A204.1 (cell line): Measurements from ENCODE around the gene DCDC2.
"Not testable (repeated sequence)": the region's sequence is repeated elsewhere in the genome, so short reads cannot be mapped to it uniquely, and the experiment has no call there.

Source experiments
- FAIRE-seq: peaks from 2 replicates; lab custom pipeline; 2012; peaks lifted over from hg19 to GRCh38; lab: Jason Lieb, UNC

Gene DCDC2

DNA sequence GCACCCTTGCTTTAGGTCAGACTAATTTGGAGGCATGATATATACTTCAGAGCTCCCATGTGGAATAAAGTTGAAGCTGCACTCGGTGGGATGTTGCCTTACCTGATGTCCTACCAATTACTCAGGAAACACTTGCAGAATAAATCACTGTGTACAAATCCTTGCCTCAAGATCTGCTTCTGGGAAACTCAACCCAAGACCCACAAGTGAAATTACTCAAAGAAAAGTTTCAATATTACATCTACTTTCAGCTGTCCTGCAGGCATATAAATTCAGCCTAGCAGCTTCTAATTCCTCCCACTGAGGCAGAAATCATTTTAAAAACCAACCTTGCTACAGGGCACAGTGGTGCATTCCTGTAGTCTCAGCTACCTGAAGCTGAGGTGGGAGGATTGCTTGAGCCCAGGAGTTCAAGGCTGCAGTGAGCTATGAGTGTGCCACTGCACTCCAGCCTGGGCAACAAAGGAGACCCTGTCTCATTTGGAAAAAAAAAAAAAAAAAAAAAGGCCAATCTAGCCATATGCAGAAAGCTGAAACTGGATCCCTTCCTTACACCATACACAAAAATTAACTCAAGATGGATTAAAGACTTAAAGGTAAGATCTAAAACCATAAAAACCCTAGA, 20.7 kb upstream of the DCDC2 start:
- no peak for FAIRE-seq

- FAIRE-seq, result no peak
Observed at GRCh38 chr6:24376871-24377270, 19.0 kb upstream of the DCDC2 start.

DNA sequence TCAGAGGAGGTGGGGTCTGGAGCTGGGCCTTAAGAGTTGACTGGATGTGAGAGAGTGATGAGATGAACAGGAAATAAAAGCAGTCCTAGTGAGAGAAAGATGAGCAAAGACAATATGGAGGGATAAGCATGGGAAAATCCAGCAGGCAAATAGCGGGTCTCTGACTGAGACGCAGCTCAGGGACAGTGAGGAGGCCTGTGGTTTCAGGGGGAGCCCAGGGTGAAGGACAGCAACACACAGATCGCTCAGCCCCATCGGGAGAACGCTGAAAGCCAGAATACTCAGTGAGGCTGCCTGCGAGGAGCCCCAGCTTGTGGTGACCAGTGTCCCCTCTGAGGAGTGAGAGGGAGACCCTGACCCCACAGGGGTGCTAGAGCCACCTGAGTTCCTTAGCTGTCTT, 16.8 kb upstream of the DCDC2 start:
- no peak for FAIRE-seq

GRCh38 chr6:24365103-24365633, 7.3 kb upstream of the DCDC2 start:
- FAIRE-seq, result not testable (repeated sequence)

DNA sequence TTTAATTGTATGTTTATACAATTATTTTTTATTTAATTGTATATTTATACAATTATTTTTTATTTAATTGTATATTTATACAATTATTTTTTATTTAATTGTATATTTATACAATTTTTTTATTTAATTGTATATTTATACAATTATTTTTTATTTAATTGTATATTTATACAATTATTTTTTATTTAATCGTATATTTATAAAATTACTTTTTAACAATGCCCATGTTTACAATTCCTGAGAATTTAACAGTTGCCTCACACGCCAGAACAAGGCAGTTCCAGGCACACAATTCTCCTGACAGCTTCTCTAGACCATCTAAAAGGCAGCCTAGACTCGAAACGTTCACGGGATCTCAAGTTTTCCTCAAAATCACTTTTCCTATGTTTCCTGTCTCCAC, 4.5 kb upstream of the DCDC2 start:
- peak; percentile 100 for FAIRE-seq

GRCh38 chr6:24359640-24360454, 2.0 kb upstream of the DCDC2 start:
- FAIRE-seq, result no peak

DNA sequence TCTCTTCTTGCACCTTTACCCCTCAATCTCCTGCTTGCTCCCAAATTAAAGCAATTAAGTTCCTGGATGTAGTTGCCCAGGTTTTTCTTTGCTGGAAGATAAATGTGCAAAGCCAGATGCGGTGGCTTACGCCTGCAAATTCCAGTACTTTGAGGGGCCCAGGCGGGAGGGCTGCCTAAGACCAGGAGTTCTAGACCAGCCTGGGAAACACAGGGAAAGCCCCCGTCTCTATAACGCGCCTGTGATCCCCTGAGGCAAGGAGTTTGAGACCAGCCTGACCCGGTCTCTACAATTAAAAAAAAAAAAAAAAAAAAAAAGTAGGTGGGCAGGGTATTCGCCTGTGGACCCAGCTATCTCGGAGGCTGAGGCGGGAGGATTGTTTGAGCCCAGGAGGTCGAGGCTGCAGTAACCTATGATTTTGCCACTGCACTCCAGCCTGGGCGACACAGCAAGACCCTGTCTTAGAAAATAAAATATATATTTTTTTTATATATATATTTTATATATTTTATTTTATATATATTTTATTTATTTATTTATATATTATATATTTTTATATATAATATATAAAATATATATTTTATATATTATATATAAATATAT, 461 bp upstream of the DCDC2 start:
- no peak for FAIRE-seq

- FAIRE-seq, result no peak
Observed at GRCh38 chr6:24356310-24356973, 1.4 kb downstream of the DCDC2 start.

DNA sequence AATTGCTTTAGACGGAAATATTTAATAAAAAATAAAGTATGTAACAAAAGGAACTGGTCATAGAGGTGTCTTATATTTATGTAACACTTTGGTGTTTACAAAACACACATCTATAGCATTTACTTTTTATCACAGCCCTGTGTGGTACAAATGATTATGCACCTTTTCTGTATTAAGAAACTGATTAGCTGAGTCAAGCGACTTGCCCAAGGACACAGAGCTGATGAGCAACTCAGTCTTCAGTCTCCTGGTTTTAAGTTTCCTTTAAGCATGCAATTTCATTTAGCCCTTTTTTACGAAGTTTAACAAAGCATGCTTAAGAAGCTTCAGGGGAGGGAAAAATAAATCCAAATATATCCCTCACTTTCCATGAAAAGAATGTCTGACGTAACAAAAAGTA, 2.5 kb downstream of the DCDC2 start:
- FAIRE-seq, result no peak

- FAIRE-seq, result no peak
Observed at GRCh38 chr6:24353861-24354260, 4.0 kb downstream of the DCDC2 start.

GRCh38 chr6:24352434-24352833, 5.4 kb downstream of the DCDC2 start:
- FAIRE-seq, result no peak

- no peak for FAIRE-seq
Observed at GRCh38 chr6:24344976-24345375, 12.9 kb downstream of the DCDC2 start.

DNA sequence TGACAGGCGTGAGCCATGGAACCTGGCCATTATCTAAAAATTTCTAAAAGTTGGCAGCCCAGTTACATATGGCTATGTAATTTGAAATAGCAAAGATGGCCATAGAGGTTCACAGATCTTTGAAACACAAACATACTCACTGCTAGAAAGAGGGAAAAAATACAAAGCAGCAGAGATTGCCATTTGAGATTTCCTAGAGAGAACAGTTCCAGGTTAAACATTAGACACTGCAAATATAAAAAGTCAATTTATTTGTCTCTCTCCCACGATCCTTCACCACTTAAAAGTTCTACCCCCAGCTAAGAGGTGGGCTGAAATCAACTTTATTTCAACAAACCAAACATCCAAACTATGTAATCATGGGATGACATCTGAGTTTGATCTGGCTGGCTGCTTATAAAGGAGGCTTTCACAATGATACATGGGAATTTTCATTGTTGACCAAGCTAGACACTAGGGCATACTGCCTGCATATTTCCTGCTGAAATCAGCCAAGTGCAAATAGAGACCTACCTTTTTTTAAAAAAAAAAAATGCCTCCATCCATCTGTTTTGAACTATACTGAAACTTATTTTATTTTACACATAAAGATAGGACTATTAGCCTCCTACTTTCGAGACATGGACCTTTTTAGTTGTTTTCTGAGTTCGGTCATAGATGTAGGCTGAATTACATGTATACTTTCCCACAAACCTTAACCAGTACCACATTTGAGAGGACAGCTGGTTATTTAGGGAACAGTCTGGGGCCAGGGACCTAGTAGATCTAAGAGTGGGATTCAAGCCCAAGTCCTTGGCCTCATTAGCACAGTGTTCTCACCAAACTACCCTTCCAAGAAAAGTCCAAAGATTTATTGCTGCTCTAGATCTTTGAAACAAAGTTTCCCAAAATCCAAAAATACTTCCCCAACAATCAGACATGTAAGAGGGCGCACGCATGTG, 16.6 kb downstream of the DCDC2 start:
- FAIRE-seq, result no peak

DNA sequence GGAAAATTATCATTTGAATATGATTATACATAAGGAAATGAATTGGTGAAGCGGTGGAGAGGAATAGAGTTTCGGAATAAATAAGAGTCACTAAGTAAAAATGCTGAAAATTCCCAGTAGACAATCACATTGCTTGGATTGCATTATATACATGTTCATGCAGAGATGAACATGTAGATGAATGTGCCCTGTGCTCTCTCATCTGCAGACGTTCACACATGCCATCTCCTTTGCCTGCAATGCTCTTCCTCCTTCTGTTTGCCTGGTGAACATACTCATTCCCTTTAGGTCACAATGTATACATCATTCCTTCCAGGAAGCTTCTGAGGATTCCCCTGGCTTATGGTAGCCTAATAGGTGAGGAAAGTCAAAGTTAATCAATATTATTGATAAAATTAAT, 17.9 kb downstream of the DCDC2 start:
- FAIRE-seq, result no peak

DNA sequence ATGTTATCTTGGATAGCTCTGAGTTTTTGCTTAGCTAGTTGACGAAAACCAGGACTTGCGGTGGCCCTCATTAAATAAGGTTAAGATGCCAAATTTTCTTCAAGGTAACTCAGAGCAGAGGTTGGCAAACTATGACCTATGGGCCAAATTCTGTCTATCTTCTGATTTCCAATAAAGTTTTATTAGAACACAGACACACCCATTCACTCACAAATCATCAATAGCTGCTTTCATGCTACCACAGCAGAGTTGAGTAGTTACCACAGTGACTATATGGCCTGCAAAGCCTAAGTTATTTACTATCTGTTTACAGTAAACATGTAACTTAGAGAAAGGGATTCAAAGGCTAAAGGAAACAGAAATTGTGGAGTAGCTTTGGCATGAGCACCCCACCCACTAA, 23.6 kb downstream of the DCDC2 start:
- FAIRE-seq, result no peak

DNA sequence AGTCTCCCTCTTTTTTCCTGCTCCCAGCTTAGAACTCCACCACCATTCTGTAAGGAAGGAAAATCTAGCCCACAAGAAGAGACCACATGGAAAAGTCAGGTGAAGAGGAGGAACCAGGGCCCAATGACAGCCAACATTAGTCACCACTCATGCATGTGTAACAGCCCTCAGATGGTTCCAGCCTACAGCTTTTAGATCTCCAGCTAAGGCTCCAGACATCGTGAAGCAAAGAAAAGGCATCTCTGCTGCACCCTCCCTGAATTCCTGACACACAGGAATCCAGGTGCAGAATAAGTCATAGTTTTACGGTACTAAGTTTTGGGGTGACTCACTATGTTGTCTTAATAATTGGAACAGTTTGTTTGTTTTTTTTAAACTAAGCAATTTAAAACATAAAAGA, 25.5 kb downstream of the DCDC2 start:
- no peak for FAIRE-seq

- FAIRE-seq, result no peak
Observed at GRCh38 chr6:24330137-24330732, 27.6 kb downstream of the DCDC2 start.

DNA sequence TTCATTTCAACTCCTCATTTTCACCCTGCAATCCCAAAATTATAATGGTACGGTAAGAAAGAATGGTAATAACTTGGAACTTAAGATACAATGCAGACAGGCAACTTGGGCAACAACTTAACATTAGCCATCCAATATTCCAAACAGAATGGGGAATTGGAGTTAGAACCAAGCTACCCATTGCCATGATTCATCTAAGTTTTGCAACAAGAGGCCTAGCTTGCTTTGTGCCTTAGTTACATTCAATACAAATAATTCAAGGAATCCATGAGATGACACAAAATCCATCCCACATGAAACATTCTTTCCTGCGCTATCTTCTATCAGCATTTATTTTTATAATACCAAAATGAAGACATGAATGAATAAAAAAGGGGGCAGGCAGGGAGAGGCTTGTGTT, 28.4 kb downstream of the DCDC2 start:
- no peak for FAIRE-seq

DNA sequence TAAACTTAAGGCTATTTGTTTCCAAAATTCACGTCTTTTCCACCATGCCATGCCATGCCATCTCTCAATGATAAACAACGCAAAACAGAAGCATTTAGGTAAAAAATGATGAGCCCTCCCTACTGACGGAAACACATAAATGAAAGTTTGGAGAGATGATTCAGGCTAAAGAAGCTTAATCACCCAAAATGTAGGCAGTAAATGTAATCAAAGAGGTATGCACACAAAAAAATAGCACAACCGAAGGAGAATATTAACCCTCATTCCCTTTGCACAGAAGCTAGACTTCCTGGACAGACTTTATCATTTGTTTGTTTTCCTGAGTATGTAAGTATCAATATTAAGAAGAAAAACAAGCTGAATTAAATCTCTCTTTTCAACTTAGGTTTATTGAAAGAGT, 28.8 kb downstream of the DCDC2 start:
- no peak for FAIRE-seq

DNA sequence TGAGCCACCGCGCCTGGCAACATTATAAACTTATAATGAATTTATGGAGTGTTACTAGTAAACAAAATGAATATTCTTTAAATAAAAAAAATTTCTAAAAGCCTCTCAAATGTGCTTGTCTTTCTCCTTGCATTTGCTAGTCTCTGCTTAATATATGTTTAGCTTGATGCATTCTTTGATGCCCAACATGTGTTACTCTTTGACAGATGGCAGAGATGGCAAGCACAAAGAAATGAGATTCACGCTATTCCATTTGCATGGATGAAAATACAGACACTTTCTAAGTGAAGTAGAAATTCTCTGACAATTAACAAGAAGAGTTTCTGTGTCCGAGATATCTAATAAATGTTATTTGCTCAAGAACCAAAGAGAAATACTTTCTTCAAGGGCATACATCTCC, 30.1 kb downstream of the DCDC2 start:
- no peak for FAIRE-seq

DNA sequence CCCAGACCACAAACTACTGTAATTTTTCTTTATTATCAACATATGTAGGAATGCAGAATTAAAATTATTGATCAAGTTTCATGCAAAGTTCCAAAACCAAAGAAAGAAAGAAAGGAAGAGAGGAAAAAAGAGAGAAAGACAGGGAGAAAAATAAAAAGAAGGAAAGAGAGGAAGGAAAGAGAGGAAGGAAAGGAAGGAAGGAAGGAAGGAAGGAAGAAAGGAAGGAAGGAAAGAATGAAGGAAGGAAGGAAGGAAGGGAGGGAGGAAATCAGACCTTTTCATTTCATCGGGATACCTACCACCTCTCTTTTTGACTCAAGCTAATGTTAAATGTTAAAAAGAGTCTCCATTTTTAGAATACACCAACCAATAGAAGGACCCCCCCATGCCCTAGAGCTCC, 31.9 kb downstream of the DCDC2 start:
- FAIRE-seq, result no peak
